ENCODE data around the gene TPPP. TPM values are rescaled to one million over a fixed set of nuclear protein-coding genes. Genes with fewer than 3 reads are reported as not detected.

The TPPP gene
- total and polyA plus RNA-seq, 9 donors, result 1.1 to 8.8 (median 2.3) TPM

DNA sequence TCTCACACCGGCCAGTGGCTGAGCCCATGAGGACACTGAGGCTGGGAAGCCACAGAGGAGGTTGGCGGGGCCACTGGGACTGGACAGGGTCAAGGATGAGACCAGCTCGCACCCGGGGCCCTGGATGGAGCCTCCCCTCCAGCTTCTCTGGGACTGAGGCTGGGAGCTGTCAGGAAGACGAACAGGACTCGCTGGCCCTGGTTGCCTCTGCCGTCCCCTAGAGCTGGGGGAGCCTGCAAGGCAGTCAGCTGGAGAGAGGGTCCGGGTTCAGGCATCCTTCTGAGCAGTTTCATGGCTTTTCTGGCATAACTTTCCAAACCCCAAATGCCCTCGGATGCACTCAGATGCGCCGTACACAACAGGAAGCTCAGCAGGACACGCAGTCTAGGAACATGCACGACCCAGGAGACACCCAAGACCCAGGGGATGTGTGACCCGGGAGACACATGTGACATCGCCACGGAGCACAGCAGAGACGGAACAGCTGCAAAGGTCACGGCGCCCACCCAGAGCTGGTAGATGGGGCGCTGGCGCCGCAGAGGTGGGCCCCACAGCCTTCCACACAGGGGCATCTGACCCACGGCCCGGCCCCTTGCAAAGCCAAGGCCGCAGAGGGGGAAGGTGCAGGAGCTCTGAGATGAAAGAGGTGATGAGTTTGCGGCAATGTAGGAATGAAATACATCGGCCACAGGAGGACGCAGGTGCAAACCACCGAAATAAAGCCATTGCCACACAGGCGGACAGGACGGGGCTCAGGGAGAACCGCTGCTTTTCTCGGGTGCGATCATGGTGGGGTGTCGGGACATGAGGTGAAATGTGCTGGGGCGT, 17.1 kb downstream of the TPPP start:
- H3K27ac ChIP-seq, result no peak overlapping the region
- H3K4me1 ChIP-seq (ENCODE audit: insufficient read depth), result peaks cover 33% of the 10 kb centered on the region
- 43 to 69% (median 63%) methylated on average over 36 of the region's 36 CpGs for WGBS, 3 donors
- no peaks in the 10 kb centered on the region for H3K36me3 ChIP-seq
- TF ChIP-seq EP300 (IDR thresholded peaks at IDR 0.05), result no peak
- no peak for TF ChIP-seq POLR2A (IDR thresholded peaks at IDR 0.05)
- TF ChIP-seq, protein P1, sequence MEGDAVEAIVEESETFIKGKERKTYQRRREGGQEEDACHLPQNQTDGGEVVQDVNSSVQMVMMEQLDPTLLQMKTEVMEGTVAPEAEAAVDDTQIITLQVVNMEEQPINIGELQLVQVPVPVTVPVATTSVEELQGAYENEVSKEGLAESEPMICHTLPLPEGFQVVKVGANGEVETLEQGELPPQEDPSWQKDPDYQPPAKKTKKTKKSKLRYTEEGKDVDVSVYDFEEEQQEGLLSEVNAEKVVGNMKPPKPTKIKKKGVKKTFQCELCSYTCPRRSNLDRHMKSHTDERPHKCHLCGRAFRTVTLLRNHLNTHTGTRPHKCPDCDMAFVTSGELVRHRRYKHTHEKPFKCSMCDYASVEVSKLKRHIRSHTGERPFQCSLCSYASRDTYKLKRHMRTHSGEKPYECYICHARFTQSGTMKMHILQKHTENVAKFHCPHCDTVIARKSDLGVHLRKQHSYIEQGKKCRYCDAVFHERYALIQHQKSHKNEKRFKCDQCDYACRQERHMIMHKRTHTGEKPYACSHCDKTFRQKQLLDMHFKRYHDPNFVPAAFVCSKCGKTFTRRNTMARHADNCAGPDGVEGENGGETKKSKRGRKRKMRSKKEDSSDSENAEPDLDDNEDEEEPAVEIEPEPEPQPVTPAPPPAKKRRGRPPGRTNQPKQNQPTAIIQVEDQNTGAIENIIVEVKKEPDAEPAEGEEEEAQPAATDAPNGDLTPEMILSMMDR (IDR thresholded peaks at IDR 0.05), result no peak
- intact Hi-C loops (cut with DNase I), result loop anchor here in 1 of 4 donors (10.0 kb wide), 1 partner anchor 489 kb away; no protein-coding TSS in a partner anchor
- no peak overlapping the region for H3K4me3 ChIP-seq
- peak in 4 of 5 donors; percentile 3 to 18 (median 12) for DNase-seq
- H3K9me3 ChIP-seq, result no peaks in the 10 kb centered on the region
- H3K27me3 ChIP-seq, result no peaks in the 10 kb centered on the region

DNA sequence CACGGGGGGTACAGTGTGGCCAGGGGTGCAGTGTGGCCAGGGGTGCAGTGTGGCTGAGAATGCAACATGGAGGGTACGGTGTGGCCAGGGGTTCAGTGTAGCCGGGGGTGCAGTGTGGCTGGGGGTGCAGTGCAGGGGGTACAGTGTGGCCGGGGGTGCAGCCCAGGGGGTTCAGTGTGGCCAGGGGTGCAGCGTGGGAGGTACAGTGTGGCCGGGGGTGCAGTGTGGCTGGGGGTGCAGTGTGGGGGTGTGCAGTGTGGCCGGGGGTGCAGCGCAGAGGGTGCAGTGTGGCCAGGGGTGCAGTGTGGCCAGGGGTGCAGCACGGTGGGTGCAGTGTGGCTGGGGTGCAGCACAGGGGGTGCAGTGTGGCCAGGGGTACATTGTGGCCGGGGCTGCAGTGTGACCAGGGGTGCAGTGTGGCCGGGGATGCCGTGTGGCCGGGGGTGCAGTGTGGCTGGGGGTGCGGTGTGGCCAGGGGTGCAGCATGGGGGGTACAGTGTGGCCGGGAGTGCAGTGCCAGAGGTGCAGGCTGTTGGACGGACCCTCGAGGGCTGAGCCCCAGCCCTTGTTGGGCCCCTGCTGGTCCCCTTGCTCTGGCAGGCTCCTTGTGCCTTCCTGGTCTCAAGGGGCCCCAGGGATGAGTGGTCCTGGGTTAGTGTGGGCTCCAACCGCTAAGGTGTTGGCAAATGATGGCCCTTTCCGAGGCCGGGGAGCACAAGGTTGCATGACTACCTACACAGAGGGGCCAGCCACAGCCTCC, 17.9 kb downstream of the TPPP start:
- DNase-seq, result peak in 2 of 5 donors; percentile 9 to 16

DNA sequence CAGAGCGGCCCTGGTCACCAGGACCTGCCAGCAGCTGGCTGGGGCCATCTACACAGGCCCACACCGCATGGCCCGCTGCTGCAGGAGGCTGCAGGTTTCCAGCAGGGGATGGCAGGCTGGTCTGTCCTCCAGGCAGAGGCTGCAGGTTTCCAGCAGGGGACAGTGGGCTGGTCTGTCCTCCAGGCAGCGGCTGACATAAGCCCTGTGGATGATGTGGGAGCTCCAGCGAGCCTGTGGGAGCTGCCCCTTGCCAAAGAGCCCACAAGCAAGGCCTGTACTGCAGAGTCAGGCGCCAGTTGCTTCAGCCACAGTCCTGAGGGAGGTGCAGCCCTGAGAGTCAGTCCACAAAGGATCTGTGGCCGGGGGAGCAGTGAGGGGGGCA, 18.5 kb downstream of the TPPP start:
- Histone ChIP-seq H3K27me3 (no peaks in the 10 kb centered on the region), H3K4me1 (ENCODE audit: insufficient read depth) (peaks cover 33% of the 10 kb centered on the region), H3K27ac (no peak overlapping the region), H3K4me3 (no peak overlapping the region), H3K36me3 (no peaks in the 10 kb centered on the region), H3K9me3 (no peaks in the 10 kb centered on the region)
- WGBS, 3 donors, result 28 to 34% (median 29%) methylated on average over 6 to 7 of the region's 7 CpGs
- DNase-seq, result peak in 2 of 5 donors; percentile 13 to 25
- TF ChIP-seq POLR2A (IDR thresholded peaks at IDR 0.05) (no peak), EP300 (IDR thresholded peaks at IDR 0.05) (no peak)
- TF ChIP-seq, protein P1 (IDR thresholded peaks at IDR 0.05), result no peak
- intact Hi-C loops (cut with DNase I), result loop anchor here (5.0 to 10.0 kb wide), 4 partner anchors 218 to 490 kb away; partner anchors contain the start of genes BRD9 (in 2 of the 4) and TRIP13 (in 2 of the 4)

More for the DNA sequence above, 17.9 kb downstream of the TPPP start:
- Histone ChIP-seq H3K4me3 (no peak overlapping the region), H3K27ac (no peak overlapping the region), H3K9me3 (no peaks in the 10 kb centered on the region), H3K36me3 (no peaks in the 10 kb centered on the region), H3K27me3 (no peaks in the 10 kb centered on the region), H3K4me1 (ENCODE audit: insufficient read depth) (peaks cover 33% of the 10 kb centered on the region)
- no peak for TF ChIP-seq EP300 (IDR thresholded peaks at IDR 0.05)
- TF ChIP-seq POLR2A (IDR thresholded peaks at IDR 0.05), result no peak
- TF ChIP-seq, protein P1 (IDR thresholded peaks at IDR 0.05), result no peak
- WGBS, 3 donors, result 57 to 74% (median 57%) methylated on average over 17 to 20 of the region's 20 CpGs
- intact Hi-C loops (cut with DNase I), result loop anchor here in 1 of 4 donors (10.0 kb wide), 1 partner anchor 490 kb away; no protein-coding TSS in a partner anchor

DNA sequence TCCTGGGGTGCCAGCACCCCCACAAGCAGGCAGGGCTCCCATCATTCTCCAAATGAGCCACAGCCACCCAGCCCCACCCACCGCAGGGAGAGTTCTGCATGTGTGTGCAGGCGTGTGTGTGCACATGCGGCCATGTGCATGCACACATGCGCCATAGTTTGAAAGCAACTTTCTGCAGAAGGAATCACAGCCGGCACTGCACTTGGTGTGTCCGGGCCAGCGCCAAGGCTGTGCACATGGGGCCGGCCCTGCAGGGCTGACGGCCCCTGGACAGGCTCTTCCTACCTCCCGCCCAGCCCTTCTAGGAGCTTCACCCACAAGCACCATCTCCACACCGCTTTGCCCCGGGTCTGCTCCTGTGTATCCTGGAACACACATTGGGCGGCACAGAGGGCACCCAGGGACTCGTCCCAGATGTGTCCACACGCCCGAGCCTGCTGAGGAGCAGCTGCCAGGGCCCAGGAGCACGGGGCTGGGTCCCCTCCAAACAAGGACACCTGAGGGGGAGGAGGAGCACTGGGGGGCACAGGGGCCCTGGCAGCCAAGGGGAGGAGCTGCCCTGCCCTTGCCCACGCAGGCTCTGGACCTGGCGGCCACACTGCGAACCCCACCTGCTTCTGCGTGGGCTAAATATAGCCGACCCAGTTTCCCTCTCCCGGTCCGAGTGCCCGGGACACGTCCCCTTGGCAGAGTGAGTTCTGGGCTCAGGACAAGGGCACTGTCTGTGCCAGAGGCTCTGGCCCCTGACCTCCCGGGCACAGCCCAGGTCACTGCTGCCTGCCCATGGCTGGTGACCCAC, 19.1 kb downstream of the TPPP start:
- DNase-seq, result peak in 1 of 5 donors; percentile 32
- WGBS, 3 donors, result 15 to 29% (median 15%) methylated on average over 26 to 27 of the region's 27 CpGs
- H3K4me3 ChIP-seq, result no peak overlapping the region
- TF ChIP-seq, protein P1 (IDR thresholded peaks at IDR 0.05), result no peak
- no peak for TF ChIP-seq EP300 (IDR thresholded peaks at IDR 0.05)
- TF ChIP-seq POLR2A (IDR thresholded peaks at IDR 0.05), result no peak
- no peak overlapping the region for H3K27ac ChIP-seq
- H3K4me1 ChIP-seq (ENCODE audit: insufficient read depth), result peaks cover 33% of the 10 kb centered on the region
- H3K27me3 ChIP-seq, result no peaks in the 10 kb centered on the region
- no peaks in the 10 kb centered on the region for H3K36me3 ChIP-seq
- H3K9me3 ChIP-seq, result no peaks in the 10 kb centered on the region
- intact Hi-C loops (cut with DNase I), result loop anchor here (5.0 to 10.0 kb wide), 4 partner anchors 218 to 491 kb away; partner anchors contain the start of genes BRD9 (in 2 of the 4) and TRIP13 (in 2 of the 4)

Data from ovary (tissue), 9 donors.